Fibroblast of lung (primary cell): ENCODE results near the gene WTAP. TPM values are rescaled to one million over a fixed set of nuclear protein-coding genes. Genes with fewer than 3 reads are reported as not detected.
A peak's percentile ranks its signal among the peaks of the same experiment; 100 is the strongest.
"Not testable (repeated sequence)": the region's sequence is repeated elsewhere in the genome, so short reads cannot be mapped to it uniquely, and the experiment has no call there.

Source experiments
- DNase-seq, 2 donors: peaks; one replicate each; pipeline versions ENCODE4 v3.0.0 to v3.0.0-alpha.2; 2010; ENCODE audit warnings: low read depth in 2 of 2
- H2AFZ ChIP-seq: 2 replicates; pipeline ENCODE4 v1.5.1; 2012; ENCODE audit warnings: low read length, control low read depth, inconsistent platforms
- H3K27ac ChIP-seq: 2 replicates; pipeline ENCODE4 v1.5.1; 2011; ENCODE audit warnings: low read length, control low read depth; ENCODE audit not compliant: insufficient read depth
- H3K27me3 ChIP-seq: 2 replicates; pipeline ENCODE4 v1.5.1; 2011; ENCODE audit warnings: mild to moderate bottlenecking, low read length; ENCODE audit not compliant: control insufficient read depth, insufficient read depth
- H3K36me3 ChIP-seq: 2 replicates; pipeline ENCODE4 v1.5.1; 2011; ENCODE audit warnings: low read length; ENCODE audit not compliant: control insufficient read depth, insufficient read depth
- H3K4me1 ChIP-seq: 2 replicates; pipeline ENCODE4 v1.5.1; 2011; ENCODE audit warnings: low read length; ENCODE audit not compliant: control insufficient read depth, insufficient read depth; ENCODE audit errors: extremely low read depth
- H3K4me2 ChIP-seq: 2 replicates; pipeline ENCODE4 v1.5.1; 2011; ENCODE audit warnings: low read length, control low read depth; ENCODE audit not compliant: insufficient read depth; ENCODE audit errors: extremely low read depth
- H3K4me3 ChIP-seq, 4 experiments: fragments of 200-600 bp in 1 of 4; sonication (generic) in 1 of 4; replicated peaks in 1 of 4; 2 replicates each; pipeline ENCODE4 v1.5.1; 2011 to 2016; ENCODE audit warnings: low read length in 4 of 4, low read depth in 3 of 4, mild to moderate bottlenecking in 3 of 4, control low read depth in 2 of 4, inconsistent platforms in 1 of 4, mixed read lengths in 1 of 4; ENCODE audit not compliant: insufficient read depth in 1 of 4; ENCODE audit errors: control extremely low read depth in 1 of 4
- H3K79me2 ChIP-seq: 2 replicates; pipeline ENCODE4 v1.5.1; 2012; ENCODE audit warnings: mild to moderate bottlenecking, low read length, inconsistent platforms; ENCODE audit not compliant: control insufficient read depth, insufficient read depth
- H3K9ac ChIP-seq: 2 replicates; pipeline ENCODE4 v1.5.1; 2011; ENCODE audit warnings: mild to moderate bottlenecking, low read length, control low read depth; ENCODE audit not compliant: insufficient read depth
- H3K9me3 ChIP-seq: 2 replicates; pipeline ENCODE4 v1.5.1; 2012; ENCODE audit warnings: low read depth, low read length; ENCODE audit not compliant: control insufficient read depth, insufficient read depth
- H4K20me1 ChIP-seq: 2 replicates; pipeline ENCODE4 v1.5.1; 2011; ENCODE audit warnings: low read length; ENCODE audit not compliant: control insufficient read depth, insufficient read depth; ENCODE audit errors: extremely low read depth
- CTCF ChIP-seq, 2 donors: IDR thresholded peaks in 1 of 2; conservative IDR thresholded peaks in 1 of 2; 1 replicate in 1 of 2; 2 replicates in 1 of 2; pipeline ENCODE4 v1.5.1; 2011 to 2012; ENCODE audit warnings: low read length in 2 of 2, control low read depth in 1 of 2, inconsistent platforms in 1 of 2, low read depth in 1 of 2, mild to moderate bottlenecking in 1 of 2
- EZH2 ChIP-seq: IDR thresholded peaks from 2 replicates; pipeline ENCODE4 v1.5.1; 2012; ENCODE audit warnings: low read length, control low read depth, mild to moderate bottlenecking; ENCODE audit errors: missing control alignments
- polyA plus RNA-seq, 2 donors: library from polyadenylated mRNA; depleted of rRNA in 1 of 2; stranded (reverse) in 1 of 2; unstranded in 1 of 2; fragments of >200 nt; gene quantifications; 2 replicates each; pipeline ENCODE4 v1.2.1, GENCODE V29; 2011 to 2012; ENCODE audit warnings: missing spikeins in 1 of 2
- total RNA-seq: library from RNA; depleted of rRNA; stranded (reverse); fragments of >200 nt; gene quantifications from 2 replicates; pipeline ENCODE4 v1.2.1, GENCODE V29; 2014

Gene WTAP
- total and polyA plus RNA-seq, 2 donors (not counting 1 experiment from before 2014, with no cell fraction given): 52.7 to 124 TPM

GRCh38 chr6:159719287-159719686, 8.0 kb upstream of the WTAP start:
- no peak overlapping the region for H3K4me3 ChIP-seq
- no peak overlapping the region for H3K4me2 ChIP-seq
- H3K27me3 ChIP-seq: no peaks in the 10 kb centered on the region
- H3K4me1 ChIP-seq: peaks cover 7% of the 10 kb centered on the region
- H3K9me3 ChIP-seq: no peaks in the 10 kb centered on the region
- H3K36me3 ChIP-seq: no peaks in the 10 kb centered on the region
- no peak overlapping the region for H3K9ac ChIP-seq
- TF ChIP-seq CTCF (conservative IDR thresholded peaks at IDR 0.05 in 1 of 2, IDR thresholded peaks at IDR 0.05 in 1 of 2; ENCODE audit: low read depth in 1 of 2, low read length in 2 of 2) (no peak), EZH2 (no peak)
- H3K27ac ChIP-seq: no peak overlapping the region
- no peaks in the 10 kb centered on the region for H4K20me1 ChIP-seq
- H3K79me2 ChIP-seq: peaks cover 15% of the 10 kb centered on the region
- DNase-seq: no peak
- H2AFZ ChIP-seq: no peak overlapping the region

- H3K27ac ChIP-seq: no peak overlapping the region
- H3K27me3 ChIP-seq: no peaks in the 10 kb centered on the region
- H3K79me2 ChIP-seq: peaks cover 24% of the 10 kb centered on the region
- peak in 1 of 2 donors; percentile 33 for DNase-seq
- no peaks in the 10 kb centered on the region for H3K36me3 ChIP-seq
- no peak overlapping the region for H3K9ac ChIP-seq
- H3K4me2 ChIP-seq: no peak overlapping the region
- H3K4me1 ChIP-seq: peaks cover 7% of the 10 kb centered on the region
- H3K4me3 ChIP-seq: no peak overlapping the region
- no peaks in the 10 kb centered on the region for H3K9me3 ChIP-seq
- no peaks in the 10 kb centered on the region for H4K20me1 ChIP-seq
- no peak overlapping the region for H2AFZ ChIP-seq
- TF ChIP-seq EZH2 (no peak), CTCF (conservative IDR thresholded peaks at IDR 0.05 in 1 of 2, IDR thresholded peaks at IDR 0.05 in 1 of 2; ENCODE audit: low read depth in 1 of 2, low read length in 2 of 2) (peak; percentile 6 to 41)
Measured at GRCh38 chr6:159720708-159721107, 6.6 kb upstream of the WTAP start.

GRCh38 chr6:159721981-159722380, 5.3 kb upstream of the WTAP start:
- not testable (repeated sequence) for H3K36me3 ChIP-seq, H3K4me1 ChIP-seq, H3K27me3 ChIP-seq, H4K20me1 ChIP-seq, H2AFZ ChIP-seq, H3K4me2 ChIP-seq, H3K27ac ChIP-seq, H3K9ac ChIP-seq, H3K9me3 ChIP-seq, H3K4me3 ChIP-seq, DNase-seq
- peaks cover 34% of the 10 kb centered on the region for H3K79me2 ChIP-seq
